ENCODE data around the gene GPATCH1.

DNA sequence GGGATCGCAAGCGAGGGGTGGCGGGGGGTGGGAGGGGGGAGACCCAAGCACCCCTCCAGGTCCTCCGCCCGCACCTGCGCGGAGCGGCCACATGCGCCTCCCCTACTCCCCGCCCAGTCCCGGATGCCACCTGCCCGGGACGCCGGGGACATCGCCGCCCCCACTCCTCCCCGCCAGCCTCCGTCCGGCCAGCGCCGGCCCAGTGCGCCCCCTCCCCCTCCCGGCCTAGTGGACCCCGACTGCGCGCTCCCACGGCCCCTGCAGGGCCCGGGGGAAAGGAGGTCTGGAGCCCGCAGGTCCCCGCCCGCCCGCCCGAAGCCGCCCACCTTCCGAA lies 16.6 kb upstream of the GPATCH1 start:
- TF ChIP-seq, protein P1, sequence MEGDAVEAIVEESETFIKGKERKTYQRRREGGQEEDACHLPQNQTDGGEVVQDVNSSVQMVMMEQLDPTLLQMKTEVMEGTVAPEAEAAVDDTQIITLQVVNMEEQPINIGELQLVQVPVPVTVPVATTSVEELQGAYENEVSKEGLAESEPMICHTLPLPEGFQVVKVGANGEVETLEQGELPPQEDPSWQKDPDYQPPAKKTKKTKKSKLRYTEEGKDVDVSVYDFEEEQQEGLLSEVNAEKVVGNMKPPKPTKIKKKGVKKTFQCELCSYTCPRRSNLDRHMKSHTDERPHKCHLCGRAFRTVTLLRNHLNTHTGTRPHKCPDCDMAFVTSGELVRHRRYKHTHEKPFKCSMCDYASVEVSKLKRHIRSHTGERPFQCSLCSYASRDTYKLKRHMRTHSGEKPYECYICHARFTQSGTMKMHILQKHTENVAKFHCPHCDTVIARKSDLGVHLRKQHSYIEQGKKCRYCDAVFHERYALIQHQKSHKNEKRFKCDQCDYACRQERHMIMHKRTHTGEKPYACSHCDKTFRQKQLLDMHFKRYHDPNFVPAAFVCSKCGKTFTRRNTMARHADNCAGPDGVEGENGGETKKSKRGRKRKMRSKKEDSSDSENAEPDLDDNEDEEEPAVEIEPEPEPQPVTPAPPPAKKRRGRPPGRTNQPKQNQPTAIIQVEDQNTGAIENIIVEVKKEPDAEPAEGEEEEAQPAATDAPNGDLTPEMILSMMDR (IDR thresholded peaks at IDR 0.05) = peak in 1 of 6 experiments; percentile 5
- TF ChIP-seq POLR2A (IDR thresholded peaks at IDR 0.05) = no peak

All from esophagus squamous epithelium (tissue), 4 donors.